A673 (cell line): ENCODE measurements around the gene ANKMY2. TPM values are rescaled to one million over a fixed set of nuclear protein-coding genes. Genes with fewer than 3 reads are reported as not detected.

Source experiments
- BruUV-seq: library from RNA; stranded (reverse); fragments of 400-500 nt; replicated peaks from 2 replicates; lab custom pipeline; 2021; lab: Mats Ljungman, UMichigan
- CTCF ChIA-PET: fragments of 300-600 bp; sonication (Branson Sonifier 250); formaldehyde crosslinking; loops from one replicate; lab custom pipeline; 2022; ENCODE audit warnings: antibody characterized with exemption; lab: Charles Lee
- POLR2A ChIA-PET: fragments of 300-600 bp; sonication (Branson Sonifier 250); formaldehyde crosslinking; loops from one replicate; lab custom pipeline; 2022; ENCODE audit warnings: antibody characterized with exemption; ENCODE audit not compliant: low non-redundant PET; lab: Charles Lee
- DNase-seq: peaks from one replicate; pipeline ENCODE4 v3.0.0-alpha.2; 2015; ENCODE audit warnings: low spot score
- H3K27ac ChIP-seq: fragments of 200-600 bp; sonication (generic); 2 replicates; pipeline ENCODE4 v1.5.1; 2016; ENCODE audit warnings: mixed run types, low read depth, mild to moderate bottlenecking, mixed read lengths, antibody characterized with exemption, low read length; ENCODE audit not compliant: poor library complexity, severe bottlenecking
- H3K27me3 ChIP-seq: fragments of 200-600 bp; sonication (generic); replicated peaks from 2 replicates; pipeline ENCODE4 v1.6.1; 2017; ENCODE audit warnings: mixed run types, low read depth, mild to moderate bottlenecking, mixed read lengths, antibody characterized with exemption, low read length; ENCODE audit not compliant: insufficient read depth, poor library complexity
- H3K36me3 ChIP-seq: fragments of 200-600 bp; sonication (generic); 2 replicates; pipeline ENCODE4 v1.6.1; 2016; ENCODE audit warnings: mixed run types, mild to moderate bottlenecking, mixed read lengths, antibody characterized with exemption, low read length; ENCODE audit not compliant: insufficient read depth, poor library complexity, severe bottlenecking
- H3K4me1 ChIP-seq: fragments of 200-600 bp; sonication (generic); 2 replicates; pipeline ENCODE4 v1.6.1; 2017; ENCODE audit warnings: mixed run types, mild to moderate bottlenecking, mixed read lengths, antibody characterized with exemption, low read length; ENCODE audit not compliant: insufficient read depth, poor library complexity, severe bottlenecking
- H3K4me3 ChIP-seq: fragments of 200-600 bp; sonication (generic); 2 replicates; pipeline ENCODE4 v1.5.1; 2016; ENCODE audit warnings: low read depth, mixed run types, mild to moderate bottlenecking, mixed read lengths, low read length; ENCODE audit not compliant: poor library complexity, severe bottlenecking
- H3K9me3 ChIP-seq: fragments of 200-600 bp; sonication (generic); 2 replicates; pipeline ENCODE4 v1.6.1; 2016; ENCODE audit warnings: mixed run types, low read depth, mild to moderate bottlenecking, mixed read lengths, antibody characterized with exemption, low read length; ENCODE audit not compliant: poor library complexity, severe bottlenecking
- EZH2 ChIP-seq: fragments of 200-600 bp; sonication (generic); IDR thresholded peaks from 2 replicates; pipeline ENCODE4 v1.6.1; 2017; ENCODE audit warnings: borderline replicate concordance, low read depth, mild to moderate bottlenecking, mixed read lengths, antibody characterized with exemption, low read length; ENCODE audit not compliant: poor library complexity, severe bottlenecking
- intact Hi-C: fragments of 100-400 bp; cut with micrococcal nuclease; formaldehyde crosslinking; loops from one replicate; pipeline ENCODE4 v1.10.0; 2022; ENCODE audit not compliant: unreplicated experiment
- total RNA-seq: library from RNA; stranded (reverse); gene quantifications from 2 replicates; pipeline ENCODE4 v1.2.3, GENCODE V29; 2021
- TF ChIP-seq, protein P1 (sequence below): fragments of 300-800, 200-600 bp; sonication (generic); conservative IDR thresholded peaks from 2 replicates; pipeline ENCODE4 v1.5.1; 2017; ENCODE audit warnings: low read depth, mild to moderate bottlenecking, antibody characterized with exemption, low read length, moderate library complexity, mixed read lengths

The ANKMY2 gene
- total RNA-seq, 1 experiment from 2014 or later: 24.3 TPM

DNA sequence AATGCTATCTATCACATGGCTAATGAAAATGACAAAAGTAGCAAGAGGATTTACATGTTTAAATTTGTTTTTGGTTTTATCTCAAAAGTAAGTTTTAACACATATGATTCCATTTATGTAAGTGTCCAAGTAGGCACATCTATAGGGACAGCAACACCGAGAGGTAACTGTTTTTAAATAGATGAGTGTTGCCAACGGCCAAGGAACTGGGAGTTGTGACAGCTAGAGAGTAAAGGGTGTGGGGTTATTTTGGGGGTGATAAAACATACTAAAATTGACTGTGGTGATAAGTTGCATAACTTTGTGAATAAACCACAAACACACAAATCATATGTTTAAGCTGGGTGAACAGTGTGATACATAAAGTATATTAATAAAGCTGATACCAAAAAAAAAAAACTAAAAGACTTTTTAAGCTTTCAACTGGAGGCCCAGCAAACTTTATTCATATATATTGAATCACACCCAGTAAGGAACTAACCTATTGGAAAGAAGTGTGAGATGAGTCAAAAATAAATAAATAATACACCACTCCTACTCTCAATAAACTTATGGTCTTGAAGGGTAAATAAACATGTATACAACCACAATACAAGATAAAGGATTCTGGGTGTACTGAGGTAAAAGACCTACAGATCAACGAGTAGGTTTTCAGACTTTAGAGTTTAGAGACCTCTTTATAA is 85.9 kb downstream of the ANKMY2 start:
- no peaks in the 10 kb centered on the region for H3K27me3 ChIP-seq
- DNase-seq: no peak
- H3K36me3 ChIP-seq: no peaks in the 10 kb centered on the region
- H3K4me1 ChIP-seq: peaks cover 19% of the 10 kb centered on the region
- H3K9me3 ChIP-seq: no peaks in the 10 kb centered on the region
- TF ChIP-seq EZH2: no peak
- TF ChIP-seq, protein P1, sequence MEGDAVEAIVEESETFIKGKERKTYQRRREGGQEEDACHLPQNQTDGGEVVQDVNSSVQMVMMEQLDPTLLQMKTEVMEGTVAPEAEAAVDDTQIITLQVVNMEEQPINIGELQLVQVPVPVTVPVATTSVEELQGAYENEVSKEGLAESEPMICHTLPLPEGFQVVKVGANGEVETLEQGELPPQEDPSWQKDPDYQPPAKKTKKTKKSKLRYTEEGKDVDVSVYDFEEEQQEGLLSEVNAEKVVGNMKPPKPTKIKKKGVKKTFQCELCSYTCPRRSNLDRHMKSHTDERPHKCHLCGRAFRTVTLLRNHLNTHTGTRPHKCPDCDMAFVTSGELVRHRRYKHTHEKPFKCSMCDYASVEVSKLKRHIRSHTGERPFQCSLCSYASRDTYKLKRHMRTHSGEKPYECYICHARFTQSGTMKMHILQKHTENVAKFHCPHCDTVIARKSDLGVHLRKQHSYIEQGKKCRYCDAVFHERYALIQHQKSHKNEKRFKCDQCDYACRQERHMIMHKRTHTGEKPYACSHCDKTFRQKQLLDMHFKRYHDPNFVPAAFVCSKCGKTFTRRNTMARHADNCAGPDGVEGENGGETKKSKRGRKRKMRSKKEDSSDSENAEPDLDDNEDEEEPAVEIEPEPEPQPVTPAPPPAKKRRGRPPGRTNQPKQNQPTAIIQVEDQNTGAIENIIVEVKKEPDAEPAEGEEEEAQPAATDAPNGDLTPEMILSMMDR: no peak
- CTCF ChIA-PET: no interaction called here
- H3K27ac ChIP-seq: no peak overlapping the region
- POLR2A ChIA-PET: no interaction called here
- intact Hi-C loops: no loop called here
- BruUV-seq: no TSS peak
- no peak overlapping the region for H3K4me3 ChIP-seq

DNA sequence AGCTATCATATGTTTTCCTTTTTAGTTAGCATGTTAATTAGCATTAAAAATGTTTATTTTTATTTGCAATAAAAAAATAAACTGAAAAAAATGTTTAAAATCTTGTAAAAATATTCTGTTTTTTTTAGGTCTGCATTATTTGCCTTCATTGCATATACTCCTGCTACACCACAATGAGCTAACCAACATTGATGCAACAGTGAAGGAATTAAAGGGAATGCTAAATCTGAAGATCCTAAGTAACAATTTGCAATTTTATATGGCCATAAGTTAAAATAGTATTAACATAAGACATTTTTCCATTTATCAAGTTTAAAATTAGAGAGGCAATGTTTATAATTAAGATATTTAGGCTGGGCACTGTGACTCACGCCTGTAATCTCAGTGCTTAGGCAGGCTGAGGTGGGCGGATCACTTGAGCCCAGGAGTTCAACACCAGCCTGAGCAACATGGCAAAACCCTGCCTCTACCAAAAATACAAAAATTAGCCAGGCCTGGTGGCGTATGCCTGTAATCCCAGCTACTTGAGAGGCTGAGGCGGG is 86.7 kb downstream of the ANKMY2 start:
- CTCF ChIA-PET: no interaction called here
- POLR2A ChIA-PET: no interaction called here
- peak; percentile 20 for DNase-seq
- Histone ChIP-seq H3K9me3 (no peaks in the 10 kb centered on the region), H3K27ac (no peak overlapping the region), H3K4me3 (no peak overlapping the region), H3K36me3 (no peaks in the 10 kb centered on the region), H3K27me3 (no peaks in the 10 kb centered on the region), H3K4me1 (peaks cover 11% of the 10 kb centered on the region)
- TF ChIP-seq, protein P1: no peak
- TF ChIP-seq EZH2: no peak
- BruUV-seq: no TSS peak
- intact Hi-C loops: no loop called here

GRCh38 chr7:16556359-16556758 is 89.2 kb downstream of the ANKMY2 start:
- ChIA-PET POLR2A (no interaction called here), CTCF (no interaction called here)
- intact Hi-C loops: no loop called here
- Histone ChIP-seq H3K4me3 (no peak overlapping the region), H3K36me3 (no peaks in the 10 kb centered on the region), H3K4me1 (no peaks in the 10 kb centered on the region), H3K27me3 (no peaks in the 10 kb centered on the region), H3K27ac (no peak overlapping the region), H3K9me3 (no peaks in the 10 kb centered on the region)
- TF ChIP-seq, protein P1: no peak
- no peak for TF ChIP-seq EZH2
- DNase-seq: no peak
- no TSS peak for BruUV-seq
